Smooth muscle cell (in vitro differentiated cells): Measurements from ENCODE around the gene TBX6. TPM values are rescaled to one million over a fixed set of nuclear protein-coding genes. Genes with fewer than 3 reads are reported as not detected.

ENCODE experiments used
- DNase-seq: peaks from one replicate; lab custom pipeline; 2025; ENCODE audit not compliant: unreplicated experiment; lab: John Stamatoyannopoulos, UW
- H2AFZ ChIP-seq: fragments of 200-600 bp; sonication (generic); 2 replicates; pipeline ENCODE4 v1.6.0; 2016; ENCODE audit warnings: antibody characterized with exemption, low read depth, mild to moderate bottlenecking
- H3F3A ChIP-seq: fragments of 200-600 bp; sonication (generic); 2 replicates; pipeline ENCODE4 v1.6.0; 2017; ENCODE audit warnings: antibody characterized with exemption, low read depth
- H3K27ac ChIP-seq: fragments of 200-600 bp; sonication (generic); 2 replicates; pipeline ENCODE4 v1.5.1; 2016; ENCODE audit warnings: low read depth, mild to moderate bottlenecking
- H3K27me3 ChIP-seq: fragments of 200-600 bp; sonication (generic); 2 replicates; pipeline ENCODE4 v1.6.1; 2016; ENCODE audit warnings: low read depth, mild to moderate bottlenecking
- H3K36me3 ChIP-seq: fragments of 200-600 bp; sonication (generic); 2 replicates; pipeline ENCODE4 v1.5.1; 2016; ENCODE audit warnings: low read depth
- H3K4me1 ChIP-seq: fragments of 200-600 bp; sonication (generic); 2 replicates; pipeline ENCODE4 v1.5.1; 2016; ENCODE audit warnings: low read depth
- H3K4me2 ChIP-seq: fragments of 200-600 bp; sonication (generic); 2 replicates; pipeline ENCODE4 v1.6.0; 2016; ENCODE audit warnings: mild to moderate bottlenecking
- H3K4me3 ChIP-seq: fragments of 200-600 bp; sonication (generic); 2 replicates; pipeline ENCODE4 v1.5.1; 2016; ENCODE audit warnings: mild to moderate bottlenecking
- H3K79me2 ChIP-seq: fragments of 200-600 bp; sonication (generic); 2 replicates; pipeline ENCODE4 v1.6.0; 2016; ENCODE audit warnings: low read depth, mild to moderate bottlenecking
- H3K9ac ChIP-seq: fragments of 200-600 bp; sonication (generic); 2 replicates; pipeline ENCODE4 v1.6.0; 2016; ENCODE audit warnings: low read depth
- H3K9me3 ChIP-seq: fragments of 200-600 bp; sonication (generic); replicated peaks from 2 replicates; pipeline ENCODE4 v1.5.1; 2016; ENCODE audit warnings: low read depth
- H4K20me1 ChIP-seq: fragments of 200-600 bp; sonication (generic); 2 replicates; pipeline ENCODE4 v1.6.0; 2016; ENCODE audit warnings: low read depth
- WGBS: methylation state at CpG from one replicate; pipeline ENCODE4 v1.1.7; 2016; ENCODE audit warnings: low lambda C conversion rate; 5-methylcytosine and 5-hydroxymethylcytosine counted together
- polyA plus RNA-seq: library from polyadenylated mRNA; unstranded; fragments of >200 nt; fragmentation: Nextera tagmentation; extraction: Ambion mirVana; gene quantifications from 2 replicates; pipeline ENCODE4 v1.2.1, GENCODE V29; 2016
- total RNA-seq: library from RNA; depleted of rRNA; stranded (reverse); fragments of >200 nt; gene quantifications from 2 replicates; pipeline ENCODE4 v1.2.3, GENCODE V29; 2014
- TF ChIP-seq, protein P1 (sequence below): fragments of 200-600 bp; sonication (generic); IDR thresholded peaks from 2 replicates; pipeline ENCODE4 v1.5.1; 2017; ENCODE audit warnings: borderline replicate concordance, mild to moderate bottlenecking, antibody characterized with exemption; ENCODE audit not compliant: insufficient read depth, poor library complexity, severe bottlenecking

TBX6 gene
- total and polyA plus RNA-seq, 2 experiments from 2014 or later = 0.13 to 1.6 TPM

- H3K4me2 ChIP-seq = no peak overlapping the region
These were observed 30.7 kb downstream of the TBX6 start for GRCh38 chr16:30060836-30061554.

GRCh38 chr16:30060346-30060745, 31.4 kb downstream of the TBX6 start:
- Histone ChIP-seq H3F3A (peaks cover 11% of the 10 kb centered on the region), H3K9me3 (no peaks in the 10 kb centered on the region), H3K27me3 (no peaks in the 10 kb centered on the region), H3K36me3 (no peaks in the 10 kb centered on the region), H3K4me2 (no peak overlapping the region), H4K20me1 (no peaks in the 10 kb centered on the region), H3K9ac (no peak overlapping the region), H3K4me1 (peaks cover 22% of the 10 kb centered on the region), H3K79me2 (peaks cover 3% of the 10 kb centered on the region), H3K4me3 (no peak overlapping the region), H2AFZ (no peak overlapping the region), H3K27ac (no peak overlapping the region)
- 66% methylated on average over 4 of the region's 4 CpGs for WGBS
- TF ChIP-seq, protein P1, sequence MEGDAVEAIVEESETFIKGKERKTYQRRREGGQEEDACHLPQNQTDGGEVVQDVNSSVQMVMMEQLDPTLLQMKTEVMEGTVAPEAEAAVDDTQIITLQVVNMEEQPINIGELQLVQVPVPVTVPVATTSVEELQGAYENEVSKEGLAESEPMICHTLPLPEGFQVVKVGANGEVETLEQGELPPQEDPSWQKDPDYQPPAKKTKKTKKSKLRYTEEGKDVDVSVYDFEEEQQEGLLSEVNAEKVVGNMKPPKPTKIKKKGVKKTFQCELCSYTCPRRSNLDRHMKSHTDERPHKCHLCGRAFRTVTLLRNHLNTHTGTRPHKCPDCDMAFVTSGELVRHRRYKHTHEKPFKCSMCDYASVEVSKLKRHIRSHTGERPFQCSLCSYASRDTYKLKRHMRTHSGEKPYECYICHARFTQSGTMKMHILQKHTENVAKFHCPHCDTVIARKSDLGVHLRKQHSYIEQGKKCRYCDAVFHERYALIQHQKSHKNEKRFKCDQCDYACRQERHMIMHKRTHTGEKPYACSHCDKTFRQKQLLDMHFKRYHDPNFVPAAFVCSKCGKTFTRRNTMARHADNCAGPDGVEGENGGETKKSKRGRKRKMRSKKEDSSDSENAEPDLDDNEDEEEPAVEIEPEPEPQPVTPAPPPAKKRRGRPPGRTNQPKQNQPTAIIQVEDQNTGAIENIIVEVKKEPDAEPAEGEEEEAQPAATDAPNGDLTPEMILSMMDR = no peak
- no peak for DNase-seq

More at GRCh38 chr16:30060836-30061554, 30.7 kb downstream of the TBX6 start:
- no peaks in the 10 kb centered on the region for H3K36me3 ChIP-seq
- peaks cover 11% of the 10 kb centered on the region for H3F3A ChIP-seq
- H3K27me3 ChIP-seq = no peaks in the 10 kb centered on the region
- WGBS = 82% methylated on average over 2 of the region's 2 CpGs
- peaks cover 6% of the 10 kb centered on the region for H3K79me2 ChIP-seq
- H4K20me1 ChIP-seq = peaks cover 3% of the 10 kb centered on the region
- TF ChIP-seq, protein P1 = no peak
- no peak overlapping the region for H3K9ac ChIP-seq
- DNase-seq = no peak
- peaks cover 22% of the 10 kb centered on the region for H3K4me1 ChIP-seq
- H3K4me3 ChIP-seq = no peak overlapping the region
- H2AFZ ChIP-seq = no peak overlapping the region
- no peak overlapping the region for H3K27ac ChIP-seq
- H3K9me3 ChIP-seq = no peaks in the 10 kb centered on the region

GRCh38 chr16:30054959-30055553, 36.7 kb downstream of the TBX6 start:
- Histone ChIP-seq H3K4me1 (peaks cover 8% of the 10 kb centered on the region), H3K9ac (no peak overlapping the region), H2AFZ (no peak overlapping the region), H3K4me2 (no peak overlapping the region), H3K9me3 (no peaks in the 10 kb centered on the region), H3K27ac (no peak overlapping the region), H3F3A (peaks cover 13% of the 10 kb centered on the region), H4K20me1 (no peaks in the 10 kb centered on the region), H3K79me2 (no peaks in the 10 kb centered on the region), H3K36me3 (no peaks in the 10 kb centered on the region), H3K27me3 (no peaks in the 10 kb centered on the region), H3K4me3 (no peak overlapping the region)
- WGBS = 51% methylated on average over 10 of the region's 10 CpGs
- TF ChIP-seq, protein P1 = peak; percentile 38
- no peak for DNase-seq
